Keratinocyte (primary cell): Measurements from ENCODE around the gene HHIPL1. TPM values are rescaled to one million over a fixed set of nuclear protein-coding genes. Genes with fewer than 3 reads are reported as not detected.

Experiments used
- DNase-seq: peaks from one replicate; pipeline ENCODE4 v3.0.0-alpha.2; 2011; ENCODE audit warnings: low read depth, missing footprints, low spot score
- FAIRE-seq: peaks from 2 replicates; lab custom pipeline; 2011; peaks lifted over from hg19 to GRCh38; lab: Jason Lieb, UNC
- H2AFZ ChIP-seq: 2 replicates; pipeline ENCODE4 v1.6.0; 2012; ENCODE audit warnings: low read length, control low read depth, inconsistent platforms; ENCODE audit not compliant: control insufficient read depth
- H3K27ac ChIP-seq: 2 replicates; pipeline ENCODE4 v1.5.1; 2011; ENCODE audit warnings: low read length; ENCODE audit not compliant: control insufficient read depth, insufficient read depth
- H3K27me3 ChIP-seq: 3 replicates; pipeline ENCODE4 v1.6.0; 2011; ENCODE audit warnings: low read length; ENCODE audit not compliant: control insufficient read depth, insufficient read depth; ENCODE audit errors: extremely low read depth
- H3K36me3 ChIP-seq, 2 experiments: 2 replicates in 1 of 2; 3 replicates in 1 of 2; pipeline ENCODE4 v1.5.1; 2011; ENCODE audit warnings: low read length in 2 of 2, mild to moderate bottlenecking in 1 of 2; ENCODE audit not compliant: control insufficient read depth in 2 of 2, insufficient read depth in 2 of 2; ENCODE audit errors: extremely low read depth in 1 of 2
- H3K4me1 ChIP-seq: 3 replicates; pipeline ENCODE4 v1.5.1; 2011; ENCODE audit warnings: low read length; ENCODE audit not compliant: control insufficient read depth, insufficient read depth; ENCODE audit errors: extremely low read depth
- H3K4me2 ChIP-seq: 3 replicates; pipeline ENCODE4 v1.6.0; 2011; ENCODE audit warnings: low read depth, low read length; ENCODE audit not compliant: control insufficient read depth, insufficient read depth; ENCODE audit errors: extremely low read depth
- H3K4me3 ChIP-seq, 3 experiments: fragments of 200-600 bp in 1 of 3; sonication (generic) in 1 of 3; 2 replicates in 2 of 3; 3 replicates in 1 of 3; pipeline ENCODE4 v1.5.1; 2011 to 2016; ENCODE audit warnings: low read length in 3 of 3, mild to moderate bottlenecking in 3 of 3, control low read depth in 2 of 3, inconsistent platforms in 1 of 3, low read depth in 1 of 3, mixed read lengths in 1 of 3, mixed run types in 1 of 3, moderate library complexity in 1 of 3; ENCODE audit not compliant: control insufficient read depth in 2 of 3, insufficient read depth in 2 of 3; ENCODE audit errors: extremely low read depth in 1 of 3
- H3K79me2 ChIP-seq: 2 replicates; pipeline ENCODE4 v1.6.0; 2012; ENCODE audit warnings: low read length; ENCODE audit not compliant: control insufficient read depth, insufficient read depth
- H3K9ac ChIP-seq: 3 replicates; pipeline ENCODE4 v1.6.0; 2011; ENCODE audit warnings: low read length; ENCODE audit not compliant: control insufficient read depth, insufficient read depth; ENCODE audit errors: extremely low read depth
- H3K9me1 ChIP-seq: 3 replicates; pipeline ENCODE4 v1.6.0; 2011; ENCODE audit warnings: low read length; ENCODE audit not compliant: control insufficient read depth, insufficient read depth; ENCODE audit errors: extremely low read depth
- H3K9me3 ChIP-seq: 2 replicates; pipeline ENCODE4 v1.5.1; 2012; ENCODE audit warnings: low read depth, low read length; ENCODE audit not compliant: control insufficient read depth
- H4K20me1 ChIP-seq: 3 replicates; pipeline ENCODE4 v1.6.0; 2011; ENCODE audit warnings: low read length; ENCODE audit not compliant: control insufficient read depth, insufficient read depth; ENCODE audit errors: extremely low read depth
- EZH2 ChIP-seq: IDR thresholded peaks from one replicate; pipeline ENCODE4 v1.6.1; 2012; ENCODE audit warnings: inconsistent platforms, mild to moderate bottlenecking, low read length, moderate library complexity
- dilution Hi-C: fragments of 300-500 bp; cut with MboI; formaldehyde crosslinking; loops from one replicate; pipeline ENCODE4 v1.7.0; 2020; ENCODE audit warnings: low sequenced_read_pairs; ENCODE audit not compliant: extremely low pct_ligation_motif_present
- polyA plus RNA-seq, 5 experiments: library from polyadenylated mRNA; depleted of rRNA in 3 of 5; stranded (reverse) in 3 of 5; stranded (forward) in 1 of 5; unstranded in 1 of 5; fragments of >200 nt; gene quantifications; 1 replicate in 1 of 5; 2 replicates in 3 of 5; 3 replicates in 1 of 5; pipeline versions ENCODE4 v1.2.1 to v1.2.3, GENCODE V29; 2011 to 2012; ENCODE audit warnings: missing spikeins in 2 of 5, low read depth in 1 of 5, low replicate concordance in 1 of 5
- TF ChIP-seq, protein P1 (sequence below), 3 experiments: IDR thresholded peaks in 1 of 3; conservative IDR thresholded peaks in 1 of 3; optimal IDR thresholded peaks in 1 of 3; 2 replicates in 2 of 3; 3 replicates in 1 of 3; pipeline versions ENCODE3 to v1.5.1; 2011; ENCODE audit warnings: low read length in 3 of 3, mild to moderate bottlenecking in 3 of 3, moderate library complexity in 2 of 3, control low read depth in 1 of 3, inconsistent platforms in 1 of 3; ENCODE audit not compliant: insufficient read depth in 2 of 3; ENCODE audit errors: extremely low read depth in 1 of 3

HHIPL1 gene
- polyA plus RNA-seq, 1 donor (not counting 4 experiments of a cell fraction or from before 2014, with no cell fraction given): 0.08 TPM

DNA sequence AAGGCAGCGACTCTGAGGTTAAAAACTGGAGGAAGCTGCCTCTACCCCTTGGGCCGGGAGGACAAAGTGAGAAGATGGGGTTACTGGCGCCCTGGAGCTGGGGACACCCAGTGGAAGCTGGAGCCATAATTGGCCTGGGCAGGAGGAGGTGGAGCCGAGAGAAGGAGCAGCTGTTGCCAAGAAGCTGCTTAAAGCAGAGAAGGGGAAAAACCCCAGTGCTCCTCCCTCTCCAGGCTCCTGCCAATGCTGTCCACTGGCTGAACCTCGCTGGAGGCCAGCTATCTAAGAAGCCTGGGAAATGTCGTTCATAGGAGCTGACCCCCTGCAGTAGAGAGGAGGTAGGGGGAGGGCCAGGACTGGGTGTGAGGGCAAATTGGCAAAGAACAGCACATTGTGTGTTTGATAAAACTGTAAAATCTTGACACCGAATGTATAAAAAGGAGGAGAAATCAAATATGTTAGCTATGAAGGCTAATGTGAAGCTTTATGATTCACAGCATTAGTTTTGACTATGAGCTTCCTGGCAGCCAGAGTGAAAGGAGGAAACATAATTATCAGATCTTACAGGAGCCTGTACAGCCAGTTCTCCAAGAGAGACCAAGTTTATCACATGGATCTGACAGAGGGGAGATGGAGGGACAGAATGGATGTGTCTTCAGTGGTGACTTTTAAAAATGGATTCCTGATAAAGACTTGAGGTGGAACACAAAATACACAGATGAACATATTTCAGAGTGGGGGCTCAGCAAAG, 9.5 kb downstream of the HHIPL1 start:
- no peak for FAIRE-seq
- H3K9me1 ChIP-seq: no peaks in the 10 kb centered on the region

DNA sequence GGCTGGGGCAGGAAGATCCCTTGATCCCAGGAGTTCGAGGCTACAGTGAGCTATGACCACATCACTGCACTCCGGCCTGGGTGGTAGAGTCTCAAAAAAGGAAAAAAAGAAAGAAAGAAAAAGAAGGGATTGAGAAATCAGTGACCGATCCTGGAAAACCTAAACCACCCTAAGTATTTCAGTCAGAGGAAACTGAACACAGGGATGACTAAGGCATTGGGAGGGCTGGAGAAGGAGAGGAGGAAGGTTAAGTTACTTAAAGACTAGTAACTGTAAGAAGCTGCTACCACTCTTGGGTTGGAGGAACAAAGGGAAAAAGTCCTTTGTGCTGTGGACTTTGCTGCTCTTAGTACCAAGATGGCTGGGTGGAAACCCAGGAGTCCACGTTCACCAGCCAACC, 10.6 kb downstream of the HHIPL1 start:
- H3K9me1 ChIP-seq: no peaks in the 10 kb centered on the region
- H3K9me3 ChIP-seq: no peaks in the 10 kb centered on the region
- no peak overlapping the region for H3K4me2 ChIP-seq
- H3K9ac ChIP-seq: no peak overlapping the region
- no peaks in the 10 kb centered on the region for H3K79me2 ChIP-seq
- FAIRE-seq (no peak), DNase-seq (no peak)
- no peak for TF ChIP-seq EZH2
- TF ChIP-seq, protein P1, sequence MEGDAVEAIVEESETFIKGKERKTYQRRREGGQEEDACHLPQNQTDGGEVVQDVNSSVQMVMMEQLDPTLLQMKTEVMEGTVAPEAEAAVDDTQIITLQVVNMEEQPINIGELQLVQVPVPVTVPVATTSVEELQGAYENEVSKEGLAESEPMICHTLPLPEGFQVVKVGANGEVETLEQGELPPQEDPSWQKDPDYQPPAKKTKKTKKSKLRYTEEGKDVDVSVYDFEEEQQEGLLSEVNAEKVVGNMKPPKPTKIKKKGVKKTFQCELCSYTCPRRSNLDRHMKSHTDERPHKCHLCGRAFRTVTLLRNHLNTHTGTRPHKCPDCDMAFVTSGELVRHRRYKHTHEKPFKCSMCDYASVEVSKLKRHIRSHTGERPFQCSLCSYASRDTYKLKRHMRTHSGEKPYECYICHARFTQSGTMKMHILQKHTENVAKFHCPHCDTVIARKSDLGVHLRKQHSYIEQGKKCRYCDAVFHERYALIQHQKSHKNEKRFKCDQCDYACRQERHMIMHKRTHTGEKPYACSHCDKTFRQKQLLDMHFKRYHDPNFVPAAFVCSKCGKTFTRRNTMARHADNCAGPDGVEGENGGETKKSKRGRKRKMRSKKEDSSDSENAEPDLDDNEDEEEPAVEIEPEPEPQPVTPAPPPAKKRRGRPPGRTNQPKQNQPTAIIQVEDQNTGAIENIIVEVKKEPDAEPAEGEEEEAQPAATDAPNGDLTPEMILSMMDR (optimal IDR thresholded peaks at IDR 0.05 in 1 of 3, IDR thresholded peaks at IDR 0.05 in 1 of 3, conservative IDR thresholded peaks at IDR 0.05 in 1 of 3; ENCODE audit: extremely low read depth in 1 of 3, insufficient read depth in 2 of 3, low read length in 3 of 3): no peak
- no peak overlapping the region for H3K4me3 ChIP-seq
- dilution Hi-C loops: no loop called here
- H3K36me3 ChIP-seq: no peaks in the 10 kb centered on the region
- H3K27me3 ChIP-seq: peaks cover 52% of the 10 kb centered on the region
- no peaks in the 10 kb centered on the region for H3K4me1 ChIP-seq
- no peak overlapping the region for H3K27ac ChIP-seq
- no peak overlapping the region for H2AFZ ChIP-seq
- peaks cover 3% of the 10 kb centered on the region for H4K20me1 ChIP-seq

More for the DNA sequence above, 9.5 kb downstream of the HHIPL1 start:
- peaks cover 42% of the 10 kb centered on the region for H3K27me3 ChIP-seq
- no peak for DNase-seq
- no peaks in the 10 kb centered on the region for H3K79me2 ChIP-seq
- no peak for TF ChIP-seq EZH2
- TF ChIP-seq, protein P1 (optimal IDR thresholded peaks at IDR 0.05 in 1 of 3, IDR thresholded peaks at IDR 0.05 in 1 of 3, conservative IDR thresholded peaks at IDR 0.05 in 1 of 3; ENCODE audit: extremely low read depth in 1 of 3, insufficient read depth in 2 of 3, low read length in 3 of 3): no peak
- H3K4me1 ChIP-seq: no peaks in the 10 kb centered on the region
- no peak overlapping the region for H3K4me2 ChIP-seq
- H3K4me3 ChIP-seq: no peak overlapping the region
- H3K36me3 ChIP-seq: no peaks in the 10 kb centered on the region
- no peak overlapping the region for H3K9ac ChIP-seq
- no peak overlapping the region for H3K27ac ChIP-seq
- peaks cover 3% of the 10 kb centered on the region for H4K20me1 ChIP-seq
- no peaks in the 10 kb centered on the region for H3K9me3 ChIP-seq
- no peak overlapping the region for H2AFZ ChIP-seq
- dilution Hi-C loops: no loop called here
